Measurements from ENCODE around the gene HAO1. TPM values are rescaled to one million over a fixed set of nuclear protein-coding genes. Genes with fewer than 3 reads are reported as not detected.
"Not testable (repeated sequence)": the region's sequence is repeated elsewhere in the genome, so short reads cannot be mapped to it uniquely, and the experiment has no call there.

Gene HAO1
- total RNA-seq, 1 donor = not detected

- H3K4me3 ChIP-seq (ENCODE audit: low read depth, low read length) = no peak overlapping the region
- peak; percentile 62 for DNase-seq (ENCODE audit: low read depth)
- TF ChIP-seq CTCF (IDR thresholded peaks at IDR 0.05; ENCODE audit: insufficient read depth, low read length) = no peak
Observed at GRCh38 chr20:7836076-7836475, 104.2 kb downstream of the HAO1 start.

GRCh38 chr20:7834441-7834840 lies 105.8 kb downstream of the HAO1 start:
- DNase-seq (ENCODE audit: low read depth); H3K4me3 ChIP-seq (ENCODE audit: low read depth, low read length): not testable (repeated sequence)

Small RNA genes lying within 50 kb of the gene (small RNA-seq; reads per million reads assigned to genes)
- gene AL021879.1 = not detected

Other genes with a start within 250 kb of the HAO1 start
- 54.6 and 89.9 TPM in 2 replicates for gene TMX4, start 79.3 kb upstream of the HAO1 start, total RNA-seq (ENCODE audit: low replicate concordance)
- gene PLCB1, start 191.8 kb upstream of the HAO1 start, total RNA-seq (ENCODE audit: low replicate concordance) = 39.2 and 46.5 TPM in 2 replicates